ENCODE data around the gene PTX4.
"Not testable (repeated sequence)": the region's sequence is repeated elsewhere in the genome, so short reads cannot be mapped to it uniquely, and the experiment has no call there.

PTX4 gene

GRCh38 chr16:1469693-1470201 is 19.0 kb downstream of the PTX4 start:
- Histone ChIP-seq H3K9me3 (ENCODE audit: control insufficient read depth, insufficient read depth, low read length) (no peaks in the 10 kb centered on the region), H3K4me1 (ENCODE audit: insufficient read depth, low read length) (no peaks in the 10 kb centered on the region), H3K36me3 (ENCODE audit: insufficient read depth, low read length) (no peaks in the 10 kb centered on the region), H3K9ac (ENCODE audit: low read depth, low read length) (no peak overlapping the region)

DNA sequence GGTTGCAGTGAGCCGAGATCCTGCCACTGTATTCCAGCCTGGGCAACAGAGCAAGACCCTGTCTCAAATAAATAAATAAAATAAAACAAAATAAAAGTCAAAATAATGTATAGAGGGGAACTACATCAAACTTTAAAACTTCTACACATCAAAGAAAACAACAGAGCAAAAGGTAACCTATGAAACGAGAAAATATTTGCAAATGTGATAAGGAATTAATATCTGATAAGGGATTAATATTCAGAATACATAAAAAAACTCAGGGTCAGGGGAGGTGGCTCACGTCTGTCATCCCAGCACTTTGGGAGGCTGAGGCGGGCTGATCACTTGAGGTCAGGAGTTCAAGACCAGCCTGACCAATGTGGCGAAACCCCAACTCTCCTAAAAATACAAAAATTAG is 19.6 kb downstream of the PTX4 start:
- H3K9me3 ChIP-seq (ENCODE audit: control insufficient read depth, insufficient read depth, low read length); H3K9ac ChIP-seq (ENCODE audit: low read depth, low read length); H3K4me1 ChIP-seq (ENCODE audit: insufficient read depth, low read length); H3K36me3 ChIP-seq (ENCODE audit: insufficient read depth, low read length): not testable (repeated sequence)

DNA sequence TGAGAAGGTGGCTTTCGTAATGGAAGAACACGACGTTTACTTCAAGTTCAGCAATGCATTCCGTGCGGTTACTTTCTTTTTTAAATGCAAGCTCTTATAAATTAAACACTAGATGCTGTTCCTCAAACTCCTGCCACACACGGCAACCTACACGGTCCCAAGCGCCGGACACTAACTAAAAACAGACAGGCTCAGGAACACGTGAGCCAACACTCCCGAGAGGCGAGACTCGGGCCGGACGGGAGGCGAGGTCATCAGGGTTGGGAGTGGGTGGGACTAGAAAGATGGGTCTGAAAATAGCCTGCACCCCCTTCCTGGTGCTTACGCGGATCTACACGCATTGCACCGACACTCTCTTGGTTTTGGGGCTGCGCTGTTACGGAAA is 20.3 kb downstream of the PTX4 start:
- Histone ChIP-seq H3K9ac (ENCODE audit: low read depth, low read length) (no peak overlapping the region), H3K4me1 (ENCODE audit: insufficient read depth, low read length) (no peaks in the 10 kb centered on the region), H3K9me3 (ENCODE audit: control insufficient read depth, insufficient read depth, low read length) (no peaks in the 10 kb centered on the region), H3K36me3 (ENCODE audit: insufficient read depth, low read length) (no peaks in the 10 kb centered on the region)

- Histone ChIP-seq H3K9ac (ENCODE audit: low read depth, low read length) (no peak overlapping the region), H3K4me1 (ENCODE audit: insufficient read depth, low read length) (no peaks in the 10 kb centered on the region), H3K9me3 (ENCODE audit: control insufficient read depth, insufficient read depth, low read length) (no peaks in the 10 kb centered on the region), H3K36me3 (ENCODE audit: insufficient read depth, low read length) (peaks cover 2% of the 10 kb centered on the region; the same call in 1 of the 2 replicates)
Measured at GRCh38 chr16:1466968-1467521, 21.7 kb downstream of the PTX4 start.

DNA sequence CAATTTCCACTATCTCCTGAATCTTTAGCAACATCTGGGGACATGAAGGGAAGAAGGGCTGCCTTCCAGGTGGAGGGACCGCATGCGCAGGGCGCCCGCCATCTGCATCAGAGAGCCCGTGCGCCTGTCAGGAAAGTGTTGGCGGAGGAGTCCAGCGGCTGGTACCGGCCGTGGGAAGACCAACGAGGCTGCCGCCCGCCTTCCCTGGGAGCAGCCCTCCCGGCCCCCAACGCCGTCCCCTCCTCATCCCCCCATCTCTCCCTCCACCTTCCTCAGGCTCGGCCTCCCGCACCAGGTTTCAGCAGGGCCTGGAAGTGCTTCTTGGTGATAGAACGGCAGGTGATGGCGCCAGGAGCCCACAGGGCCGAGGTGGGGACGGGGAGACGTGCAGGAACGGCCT is 22.7 kb downstream of the PTX4 start:
- H3K9ac ChIP-seq (ENCODE audit: low read depth, low read length), result no peak overlapping the region
- peaks cover 2% of the 10 kb centered on the region; the same call in 1 of the 2 replicates for H3K36me3 ChIP-seq (ENCODE audit: insufficient read depth, low read length)
- H3K4me1 ChIP-seq (ENCODE audit: insufficient read depth, low read length), result no peaks in the 10 kb centered on the region

DNA sequence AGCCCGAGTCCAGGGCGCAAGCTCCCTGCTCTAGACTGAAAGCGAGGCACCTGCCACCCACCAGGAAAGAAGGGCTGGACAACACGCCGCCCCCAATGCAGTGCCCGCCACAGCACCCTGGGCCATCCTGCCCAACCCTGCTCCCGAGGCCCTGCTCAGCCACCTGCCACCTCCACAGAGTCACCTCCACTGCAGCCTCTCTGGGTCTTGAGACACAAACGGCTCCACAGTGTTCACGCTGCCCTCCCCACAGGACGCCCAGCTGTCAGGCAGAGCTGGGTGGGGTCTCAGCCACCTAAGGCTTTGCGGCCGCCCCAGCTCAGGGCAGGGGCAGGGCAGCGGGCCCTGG is 23.2 kb downstream of the PTX4 start:
- Histone ChIP-seq H3K4me1 (ENCODE audit: insufficient read depth, low read length) (no peaks in the 10 kb centered on the region), H3K9ac (ENCODE audit: low read depth, low read length) (no peak overlapping the region), H3K9me3 (ENCODE audit: control insufficient read depth, insufficient read depth, low read length) (no peaks in the 10 kb centered on the region), H3K36me3 (ENCODE audit: insufficient read depth, low read length) (peaks cover 2% of the 10 kb centered on the region; the same call in 1 of the 2 replicates)

More for the DNA sequence above, 22.7 kb downstream of the PTX4 start:
- no peaks in the 10 kb centered on the region for H3K9me3 ChIP-seq (ENCODE audit: control insufficient read depth, insufficient read depth, low read length)

DNA sequence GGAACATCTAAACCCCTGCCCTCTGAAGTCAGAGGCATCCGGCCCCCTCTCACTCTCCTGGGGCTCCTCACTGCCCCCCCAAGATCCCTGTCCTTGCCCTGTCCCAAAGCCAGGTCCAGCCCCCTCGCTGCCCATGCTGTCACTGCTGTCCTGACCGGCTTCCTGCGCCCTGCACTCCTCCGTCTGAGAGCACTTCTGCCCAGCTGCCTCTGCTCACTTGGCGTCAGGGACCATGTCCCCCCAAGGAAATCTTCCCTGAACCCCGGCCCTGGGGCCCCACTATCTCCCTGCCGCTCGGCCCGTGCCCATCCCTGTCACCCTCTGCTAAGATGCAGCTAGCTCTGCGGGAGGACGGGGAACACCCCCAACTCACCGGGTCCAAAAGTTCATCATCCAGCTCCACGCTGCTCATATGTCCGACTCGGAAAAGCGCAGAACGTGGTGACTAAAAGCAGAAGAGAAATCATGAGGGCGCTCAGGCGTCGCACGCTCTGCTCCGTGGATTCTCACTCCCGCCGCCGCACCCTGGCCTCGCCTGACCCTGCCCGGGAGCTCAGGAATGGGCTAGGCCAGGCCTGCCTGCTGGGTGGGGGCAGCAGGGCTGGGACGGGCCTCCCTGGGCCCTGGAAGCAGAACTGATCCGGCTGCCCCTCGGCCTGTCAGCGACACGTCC is 23.7 kb downstream of the PTX4 start:
- Histone ChIP-seq H3K9me3 (ENCODE audit: control insufficient read depth, insufficient read depth, low read length) (no peaks in the 10 kb centered on the region), H3K4me1 (ENCODE audit: insufficient read depth, low read length) (no peaks in the 10 kb centered on the region), H3K36me3 (ENCODE audit: insufficient read depth, low read length) (peaks cover 2% of the 10 kb centered on the region; the same call in 1 of the 2 replicates), H3K9ac (ENCODE audit: low read depth, low read length) (no peak overlapping the region)

GRCh38 chr16:1464196-1464893 is 24.4 kb downstream of the PTX4 start:
- H3K4me1 ChIP-seq (ENCODE audit: insufficient read depth, low read length), result no peaks in the 10 kb centered on the region

GRCh38 chr16:1461146-1461545 is 27.6 kb downstream of the PTX4 start:
- no peak overlapping the region for H3K9ac ChIP-seq (ENCODE audit: low read depth, low read length)
- H3K36me3 ChIP-seq (ENCODE audit: insufficient read depth, low read length), result peaks cover 2% of the 10 kb centered on the region; the same call in 1 of the 2 replicates
- no peaks in the 10 kb centered on the region for H3K9me3 ChIP-seq (ENCODE audit: control insufficient read depth, insufficient read depth, low read length)
- H3K4me1 ChIP-seq (ENCODE audit: insufficient read depth, low read length), result no peaks in the 10 kb centered on the region

More at GRCh38 chr16:1464196-1464893, 24.4 kb downstream of the PTX4 start:
- Histone ChIP-seq H3K9me3 (ENCODE audit: control insufficient read depth, insufficient read depth, low read length) (no peaks in the 10 kb centered on the region), H3K36me3 (ENCODE audit: insufficient read depth, low read length) (peaks cover 2% of the 10 kb centered on the region; the same call in 1 of the 2 replicates), H3K9ac (ENCODE audit: low read depth, low read length) (no peak overlapping the region)

- peaks cover 2% of the 10 kb centered on the region for H3K36me3 ChIP-seq (ENCODE audit: insufficient read depth, low read length)
- H3K9me3 ChIP-seq (ENCODE audit: control insufficient read depth, insufficient read depth, low read length), result no peaks in the 10 kb centered on the region
- H3K4me1 ChIP-seq (ENCODE audit: insufficient read depth, low read length), result no peaks in the 10 kb centered on the region
- H3K9ac ChIP-seq (ENCODE audit: low read depth, low read length), result no peak overlapping the region
Measured at GRCh38 chr16:1460602-1461138, 28.1 kb downstream of the PTX4 start.

- Histone ChIP-seq H3K36me3 (ENCODE audit: insufficient read depth, low read length) (peaks cover 2% of the 10 kb centered on the region), H3K9ac (ENCODE audit: low read depth, low read length) (no peak overlapping the region), H3K4me1 (ENCODE audit: insufficient read depth, low read length) (no peaks in the 10 kb centered on the region), H3K9me3 (ENCODE audit: control insufficient read depth, insufficient read depth, low read length) (no peaks in the 10 kb centered on the region)
Measured at GRCh38 chr16:1459967-1460366, 28.8 kb downstream of the PTX4 start.

DNA sequence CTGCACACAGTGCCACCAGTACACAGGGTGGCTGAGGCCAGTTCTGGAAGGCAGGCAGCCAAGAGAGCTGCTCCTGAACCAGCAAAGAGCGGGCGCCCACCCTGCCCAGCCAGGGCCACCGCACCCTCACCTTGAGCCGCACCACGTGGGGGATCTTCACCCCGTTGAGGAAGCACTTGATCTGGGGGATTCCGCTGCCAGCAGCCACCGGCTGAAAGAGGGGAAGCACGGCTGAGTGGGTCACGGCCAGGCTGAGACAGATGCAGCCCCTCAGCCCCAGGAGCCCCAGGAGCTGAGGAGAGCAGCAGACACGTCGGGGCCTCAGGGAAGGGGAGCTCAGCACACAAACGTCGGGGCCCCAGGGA is 29.8 kb downstream of the PTX4 start:
- H3K4me1 ChIP-seq (ENCODE audit: insufficient read depth, low read length), result no peaks in the 10 kb centered on the region
- no peaks in the 10 kb centered on the region for H3K9me3 ChIP-seq (ENCODE audit: control insufficient read depth, insufficient read depth, low read length)
- peaks cover 2% of the 10 kb centered on the region for H3K36me3 ChIP-seq (ENCODE audit: insufficient read depth, low read length)
- no peak overlapping the region for H3K9ac ChIP-seq (ENCODE audit: low read depth, low read length)

GRCh38 chr16:1458336-1458976 is 30.3 kb downstream of the PTX4 start:
- Histone ChIP-seq H3K36me3 (ENCODE audit: insufficient read depth, low read length) (peaks cover 2% of the 10 kb centered on the region), H3K9ac (ENCODE audit: low read depth, low read length) (no peak overlapping the region), H3K4me1 (ENCODE audit: insufficient read depth, low read length) (no peaks in the 10 kb centered on the region), H3K9me3 (ENCODE audit: control insufficient read depth, insufficient read depth, low read length) (no peaks in the 10 kb centered on the region)

DNA sequence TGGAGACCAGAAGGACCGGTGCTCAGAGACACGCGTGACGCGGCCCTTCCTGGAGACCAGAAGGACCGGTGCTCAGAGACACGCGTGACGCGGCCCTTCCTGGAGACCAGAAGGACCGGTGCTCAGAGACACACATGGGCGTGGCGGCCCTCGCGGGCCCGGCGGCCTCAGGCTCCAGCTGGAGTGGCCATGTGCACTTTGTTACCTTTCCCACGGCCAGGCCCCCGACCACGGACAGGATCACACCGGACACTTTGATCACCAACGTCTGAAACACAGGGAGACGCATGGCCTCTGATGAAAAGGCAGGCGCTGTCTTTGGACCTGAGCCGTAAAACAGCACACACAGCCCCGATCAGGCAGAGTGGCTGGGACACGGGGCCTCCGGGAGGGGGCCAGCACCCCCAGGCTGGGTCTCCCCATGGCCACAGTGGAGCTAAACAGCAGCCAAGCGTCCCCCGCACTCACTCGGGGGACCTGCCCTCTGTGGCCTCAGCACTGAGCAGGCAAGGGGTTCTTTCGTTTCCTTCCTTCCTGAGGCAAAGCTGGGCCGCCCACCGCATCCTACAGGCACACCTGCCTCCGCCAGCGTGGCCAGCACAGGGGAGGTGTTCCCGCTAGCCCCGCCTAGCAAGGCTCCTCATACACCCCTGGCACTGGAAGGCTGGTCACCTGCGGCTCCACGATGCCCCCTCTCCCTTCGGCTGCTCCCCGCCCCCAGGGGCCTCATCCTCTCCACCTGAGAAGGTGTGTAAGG is 31.1 kb downstream of the PTX4 start:
- no peaks in the 10 kb centered on the region for H3K9me3 ChIP-seq (ENCODE audit: control insufficient read depth, insufficient read depth, low read length)
- no peaks in the 10 kb centered on the region; the same call in 1 of the 2 replicates for H3K36me3 ChIP-seq (ENCODE audit: insufficient read depth, low read length)
- H3K9ac ChIP-seq (ENCODE audit: low read depth, low read length), result no peak overlapping the region
- no peaks in the 10 kb centered on the region for H3K4me1 ChIP-seq (ENCODE audit: insufficient read depth, low read length)
